Upper lobe of left lung (tissue), 4 donors: ENCODE results near the gene SATB2.

Source experiments
- CTCF ChIP-seq, 6 experiments: fragments of 450-650 bp in 4 of 6; fragments of 200-600 bp in 2 of 6; sonication (generic) in 2 of 6; IDR thresholded peaks; one replicate each; pipeline ENCODE4 v1.5.1; 2016 to 2019; ENCODE audit warnings: antibody characterized with exemption in 6 of 6
- EP300 ChIP-seq, 4 donors: sonication (generic); formaldehyde crosslinking; IDR thresholded peaks; one replicate each; pipeline ENCODE4 v1.5.1; 2017; ENCODE audit warnings: antibody characterized with exemption in 4 of 4, control low read depth in 2 of 4
- POLR2A ChIP-seq, 4 donors: fragments of 450-650 bp; IDR thresholded peaks; one replicate each; pipeline ENCODE4 v1.5.1; 2016 to 2017; ENCODE audit warnings: antibody characterized with exemption in 4 of 4, mild to moderate bottlenecking in 2 of 4

- no peak for TF ChIP-seq CTCF (IDR thresholded peaks at IDR 0.05)
- no peak for TF ChIP-seq POLR2A (IDR thresholded peaks at IDR 0.05)
- no peak for TF ChIP-seq EP300 (IDR thresholded peaks at IDR 0.05)
Observed at GRCh38 chr2:199457147-199458008, at the start of gene SATB2.
